A549 (cell line): Measurements from ENCODE around the gene TMEM19.

ENCODE experiments used
- BCL3 ChIP-seq: fragments of >200 bp; sonication (Bioruptor Twin); formaldehyde crosslinking; IDR thresholded peaks from 3 replicates; pipeline ENCODE4 v1.6.1; 2016
- CEBPB ChIP-seq, 2 experiments: fragments of >200 bp in 1 of 2; sonication (Bioruptor Twin) in 1 of 2; formaldehyde crosslinking in 1 of 2; IDR thresholded peaks; 2 replicates each; pipeline ENCODE4 v1.6.1; 2012 to 2016
- ESRRA ChIP-seq: fragments of 150-350 bp; IDR thresholded peaks from 2 replicates; pipeline ENCODE4 v1.6.1; 2014; ENCODE audit warnings: mild to moderate bottlenecking, low read length, borderline replicate concordance
- HOXA7 ChIP-seq: fragments of 250-450 bp; sonication (Bioruptor Pico); IDR thresholded peaks from 2 replicates; pipeline ENCODE4 v1.5.0; 2020; ENCODE audit warnings: mild to moderate bottlenecking, moderate library complexity
- KDM1A ChIP-seq: fragments of 200-600 bp; sonication (generic); IDR thresholded peaks from 2 replicates; pipeline ENCODE4 v1.6.1; 2016; ENCODE audit warnings: low read depth, mild to moderate bottlenecking
- NR3C1 ChIP-seq: fragments of >200 bp; sonication (Bioruptor Twin); formaldehyde crosslinking; IDR thresholded peaks from 3 replicates; pipeline ENCODE4 v1.6.1; 2017
- POLR2A ChIP-seq: IDR thresholded peaks from 2 replicates; pipeline ENCODE4 v1.6.1; 2012; ENCODE audit warnings: mild to moderate bottlenecking, low read length
- SMC3 ChIP-seq: fragments of >200 bp; sonication (Bioruptor Twin); formaldehyde crosslinking; IDR thresholded peaks from 3 replicates; pipeline ENCODE4 v1.6.1; 2018; ENCODE audit warnings: inconsistent platforms
- TF ChIP-seq, protein P1 (sequence below): IDR thresholded peaks from 2 replicates; pipeline ENCODE4 v1.6.1; 2012
- TF ChIP-seq, protein P2 (sequence below): fragments of >200 bp; sonication (Bioruptor Twin); formaldehyde crosslinking; IDR thresholded peaks from 3 replicates; pipeline ENCODE4 v1.5.1; 2016

DNA sequence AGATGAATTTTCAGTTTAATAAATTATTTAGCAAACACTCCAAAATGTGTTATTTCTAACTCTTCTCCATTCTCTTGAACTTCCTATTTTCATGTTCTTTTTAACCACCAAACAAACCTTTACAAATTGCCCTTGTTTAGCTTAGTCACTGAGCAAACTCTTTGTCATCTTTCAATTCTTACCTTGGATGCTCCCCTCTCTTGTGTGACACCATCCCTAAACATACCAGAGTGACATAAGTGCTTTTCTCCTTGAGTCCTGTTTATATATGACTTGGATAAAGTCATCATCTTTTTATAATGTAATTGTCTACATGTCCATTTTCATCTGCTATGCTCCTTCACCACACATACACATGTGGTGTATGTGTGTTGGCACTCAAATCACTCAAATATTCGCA is 3.4 kb upstream of the TMEM19 start:
- TF ChIP-seq, protein P1, sequence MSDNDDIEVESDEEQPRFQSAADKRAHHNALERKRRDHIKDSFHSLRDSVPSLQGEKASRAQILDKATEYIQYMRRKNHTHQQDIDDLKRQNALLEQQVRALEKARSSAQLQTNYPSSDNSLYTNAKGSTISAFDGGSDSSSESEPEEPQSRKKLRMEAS = no peak
- TF ChIP-seq BCL3 (no peak), POLR2A (no peak), KDM1A (no peak), ESRRA (no peak), CEBPB (IDR thresholded peaks at IDR 0.05) (no peak), HOXA7 (CRISPR knock-in tag) (no peak), NR3C1 (no peak), SMC3 (no peak)
- TF ChIP-seq, protein P2, sequence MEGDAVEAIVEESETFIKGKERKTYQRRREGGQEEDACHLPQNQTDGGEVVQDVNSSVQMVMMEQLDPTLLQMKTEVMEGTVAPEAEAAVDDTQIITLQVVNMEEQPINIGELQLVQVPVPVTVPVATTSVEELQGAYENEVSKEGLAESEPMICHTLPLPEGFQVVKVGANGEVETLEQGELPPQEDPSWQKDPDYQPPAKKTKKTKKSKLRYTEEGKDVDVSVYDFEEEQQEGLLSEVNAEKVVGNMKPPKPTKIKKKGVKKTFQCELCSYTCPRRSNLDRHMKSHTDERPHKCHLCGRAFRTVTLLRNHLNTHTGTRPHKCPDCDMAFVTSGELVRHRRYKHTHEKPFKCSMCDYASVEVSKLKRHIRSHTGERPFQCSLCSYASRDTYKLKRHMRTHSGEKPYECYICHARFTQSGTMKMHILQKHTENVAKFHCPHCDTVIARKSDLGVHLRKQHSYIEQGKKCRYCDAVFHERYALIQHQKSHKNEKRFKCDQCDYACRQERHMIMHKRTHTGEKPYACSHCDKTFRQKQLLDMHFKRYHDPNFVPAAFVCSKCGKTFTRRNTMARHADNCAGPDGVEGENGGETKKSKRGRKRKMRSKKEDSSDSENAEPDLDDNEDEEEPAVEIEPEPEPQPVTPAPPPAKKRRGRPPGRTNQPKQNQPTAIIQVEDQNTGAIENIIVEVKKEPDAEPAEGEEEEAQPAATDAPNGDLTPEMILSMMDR = no peak
